Mucosa of descending colon (tissue), 3 donors: ENCODE measurements around the gene PEX10. TPM values are rescaled to one million over a fixed set of nuclear protein-coding genes. Genes with fewer than 3 reads are reported as not detected.

Experiments
- ATAC-seq: fragments of 200-7000 bp; cut with Tn5 transposase; one replicate; pipeline ENCODE4 v1.9.1; 2020; ENCODE audit warnings: mild to moderate bottlenecking, moderate library complexity
- DNase-seq, 3 donors: peaks; one replicate each; pipeline ENCODE4 v3.0.0-alpha.2; 2020
- H3K36me3 ChIP-seq: fragments of 200-600 bp; one replicate; pipeline ENCODE4 v1.8.0; 2021; ENCODE audit warnings: low read depth, mild to moderate bottlenecking
- H3K4me1 ChIP-seq: fragments of 200-600 bp; one replicate; pipeline ENCODE4 v1.8.0; 2021; ENCODE audit warnings: low read depth, mild to moderate bottlenecking
- H3K4me3 ChIP-seq: fragments of 200-600 bp; one replicate; pipeline ENCODE4 v1.8.0; 2021; ENCODE audit warnings: mild to moderate bottlenecking
- H3K9me3 ChIP-seq: fragments of 200-600 bp; one replicate; pipeline ENCODE4 v1.8.0; 2021; ENCODE audit warnings: mild to moderate bottlenecking
- CTCF ChIP-seq: fragments of 200-600 bp; IDR thresholded peaks from one replicate; pipeline ENCODE4 v1.8.0; 2022; ENCODE audit warnings: antibody characterized with exemption, mild to moderate bottlenecking
- intact Hi-C, 2 donors: fragments of 100-400 bp; cut with DNase I in 1 of 2; cut with micrococcal nuclease in 1 of 2; formaldehyde crosslinking; loops; one replicate each; pipeline versions ENCODE4 v1.11.0 to v1.11.1; 2022; cut with DNase I, micrococcal nuclease
- total RNA-seq, 3 donors: library from RNA; stranded (reverse); fragmentation: NEBNext Ultra II Directional in 2 of 3; extraction: Animal tissue kit (Norgen Biotek cat#: 25700) in 2 of 3; gene quantifications; one replicate each; pipeline versions ENCODE4 v1.2.1 to v1.2.4, GENCODE V29; 2021 to 2023
- donor health status: DM: no; HTN: no; CAD: no; lungs with moderate emphysema.
- donor health status: DM: no; HTN: no; CAD: no.
- donor health status: DM: no; HTN: yes; CAD: no.

PEX10 gene
- total RNA-seq, 3 donors from 2014 or later = 13.4 to 20.4 (median 18.4) TPM

GRCh38 chr1:2377751-2378440, 34.5 kb downstream of the PEX10 start:
- peak in 2 of 3 donors; percentile 18 to 42 for DNase-seq
- no peak for TF ChIP-seq CTCF

GRCh38 chr1:2376931-2377672, 35.3 kb downstream of the PEX10 start:
- Histone ChIP-seq H3K4me3 (no peak overlapping the region), H3K36me3 (no peaks in the 10 kb centered on the region), H3K4me1 (no peaks in the 10 kb centered on the region), H3K9me3 (no peaks in the 10 kb centered on the region)
- TF ChIP-seq CTCF = no peak
- DNase-seq (peak in 2 of 3 donors; percentile 12 to 40), ATAC-seq (no peak)
- intact Hi-C loops = loop anchor here in 1 of 2 donors (5.0 kb wide), 1 partner anchor 180 kb away; no protein-coding TSS in a partner anchor

More at GRCh38 chr1:2377751-2378440, 34.5 kb downstream of the PEX10 start:
- H3K4me3 ChIP-seq = no peak overlapping the region
- no peaks in the 10 kb centered on the region for H3K36me3 ChIP-seq
- no peaks in the 10 kb centered on the region for H3K4me1 ChIP-seq
- intact Hi-C loops = loop anchor here in 1 of 2 donors (5.0 kb wide), 1 partner anchor 181 kb away; no protein-coding TSS in a partner anchor
- no peak for ATAC-seq
- no peaks in the 10 kb centered on the region for H3K9me3 ChIP-seq

- ATAC-seq = no peak
- DNase-seq = peak in 2 of 3 donors; percentile 23 to 38
- H3K4me1 ChIP-seq = no peaks in the 10 kb centered on the region
- intact Hi-C loops = loop anchor here in 1 of 2 donors (5.0 kb wide), 1 partner anchor 179 kb away; no protein-coding TSS in a partner anchor
- H3K9me3 ChIP-seq = no peaks in the 10 kb centered on the region
- no peaks in the 10 kb centered on the region for H3K36me3 ChIP-seq
- no peak for TF ChIP-seq CTCF
- no peak overlapping the region for H3K4me3 ChIP-seq
Measured at GRCh38 chr1:2376261-2376741, 36.1 kb downstream of the PEX10 start.

GRCh38 chr1:2375923-2376260, 36.5 kb downstream of the PEX10 start:
- H3K4me3 ChIP-seq = no peak overlapping the region
- no peak for TF ChIP-seq CTCF
- no peaks in the 10 kb centered on the region for H3K9me3 ChIP-seq
- intact Hi-C loops = loop anchor here in 1 of 2 donors (5.0 kb wide), 1 partner anchor 179 kb away; no protein-coding TSS in a partner anchor
- DNase-seq (peak in 1 of 3 donors; percentile 19), ATAC-seq (no peak)
- H3K36me3 ChIP-seq = no peaks in the 10 kb centered on the region
- no peaks in the 10 kb centered on the region for H3K4me1 ChIP-seq

- intact Hi-C loops = loop anchor here in 1 of 2 donors (5.0 kb wide), 1 partner anchor 178 kb away; no protein-coding TSS in a partner anchor
- ATAC-seq (no peak), DNase-seq (peak in 1 of 3 donors; percentile 45)
- H3K36me3 ChIP-seq = no peaks in the 10 kb centered on the region
- no peaks in the 10 kb centered on the region for H3K9me3 ChIP-seq
- no peak for TF ChIP-seq CTCF
- H3K4me1 ChIP-seq = no peaks in the 10 kb centered on the region
- no peak overlapping the region for H3K4me3 ChIP-seq
Measured at GRCh38 chr1:2375246-2375922, 37.0 kb downstream of the PEX10 start.
